GM04504 (cell line): ENCODE results near the gene GNPTAB.
"Not testable (repeated sequence)": the region's sequence is repeated elsewhere in the genome, so short reads cannot be mapped to it uniquely, and the experiment has no call there.

ENCODE experiments used
- DNase-seq: peaks from one replicate; pipeline ENCODE4 v3.0.0-alpha.2; 2012; ENCODE audit warnings: low read depth

GNPTAB gene

DNA sequence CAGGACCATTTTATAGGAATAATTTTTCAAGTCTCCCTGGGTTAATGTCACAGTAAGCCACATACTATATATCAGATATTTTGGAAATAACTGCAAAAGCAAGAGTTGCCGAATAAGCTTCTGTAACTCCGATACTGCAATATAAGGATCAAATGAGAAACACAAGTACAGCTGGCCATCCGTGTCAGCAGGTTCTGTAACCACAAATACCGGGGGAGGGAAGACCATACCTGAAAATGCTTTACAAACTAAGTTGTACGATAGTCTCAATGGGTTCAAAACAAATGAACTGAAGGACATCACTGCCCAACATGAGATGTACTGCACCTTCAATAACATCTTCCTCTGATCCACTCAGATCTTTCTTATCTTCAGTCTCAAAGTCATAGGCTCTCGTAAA, 93.3 kb downstream of the GNPTAB start:
- DNase-seq: no peak

DNA sequence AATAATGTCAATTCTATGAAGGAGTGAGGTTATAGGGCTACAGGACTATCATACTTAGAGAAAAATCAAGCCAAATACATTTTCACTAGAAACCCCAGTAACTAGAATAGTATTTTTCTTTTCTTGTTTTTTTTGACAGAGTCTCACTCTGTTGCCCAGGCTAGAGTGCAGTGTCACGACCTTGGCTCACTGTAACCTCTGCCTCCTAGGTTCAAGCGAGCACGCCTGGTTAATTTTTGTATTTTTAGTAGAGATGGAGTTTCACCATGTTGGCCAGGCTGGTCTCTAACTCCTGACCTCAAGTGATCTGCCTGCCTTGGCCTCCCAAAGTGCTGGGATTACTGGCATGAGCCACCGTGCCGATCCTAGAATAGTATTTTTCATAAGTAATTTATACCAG, 96.3 kb downstream of the GNPTAB start:
- DNase-seq: not testable (repeated sequence)

DNA sequence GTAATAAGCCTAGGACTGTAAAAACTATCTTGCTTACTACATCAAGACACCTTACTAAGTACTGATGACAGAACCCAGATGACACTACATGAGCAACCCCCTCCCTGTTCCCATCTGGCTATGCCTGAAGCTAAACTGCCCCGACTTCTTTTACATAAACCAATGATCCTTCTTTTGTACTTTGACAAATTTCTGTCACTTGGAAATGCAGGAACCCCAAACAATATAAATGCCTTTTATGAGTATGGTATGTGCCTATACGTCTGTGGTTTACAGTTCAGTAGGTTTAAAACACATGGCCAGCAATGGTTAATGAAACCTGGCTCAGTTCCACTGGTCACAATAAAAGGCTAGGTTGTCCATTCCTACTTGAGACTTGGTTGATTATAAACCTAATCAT, 97.6 kb downstream of the GNPTAB start:
- DNase-seq: no peak

DNA sequence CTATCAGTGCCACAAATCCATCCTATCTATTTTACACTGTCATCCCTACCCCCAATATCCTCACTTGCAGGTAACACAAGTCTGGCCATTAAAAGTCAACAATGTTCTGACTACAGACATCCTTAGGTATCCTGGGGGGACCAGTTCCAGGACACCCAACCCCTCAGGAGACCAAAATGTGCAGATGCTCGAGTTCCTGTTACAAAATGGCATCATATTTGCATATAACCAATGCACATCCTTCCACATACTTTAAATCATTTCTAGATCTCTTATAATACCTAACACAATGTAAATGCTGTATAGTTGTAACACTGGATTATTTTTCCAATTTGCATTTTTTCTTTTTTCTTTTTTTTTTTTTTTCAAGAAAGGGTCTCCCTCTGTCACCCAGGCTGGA, 98.4 kb downstream of the GNPTAB start:
- no peak for DNase-seq

DNA sequence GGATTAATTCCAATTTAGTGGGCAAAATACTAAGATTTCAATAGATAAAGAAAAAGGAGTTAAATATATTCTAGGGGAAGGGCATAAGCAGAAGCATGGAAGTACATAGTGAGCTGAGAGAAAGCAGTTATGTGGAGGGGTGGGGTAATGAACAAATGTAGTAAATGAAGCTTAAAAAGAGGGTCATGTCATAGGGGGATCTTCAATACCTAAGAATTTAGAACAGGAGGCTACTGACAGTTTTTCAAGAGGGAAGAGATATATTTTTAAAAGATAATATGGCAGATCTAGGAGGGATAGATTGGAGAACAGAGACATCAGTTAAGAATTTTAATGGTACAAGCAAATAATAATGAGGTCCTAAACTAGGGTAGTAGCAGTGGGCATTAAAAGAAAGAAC, 100.9 kb downstream of the GNPTAB start:
- DNase-seq: no peak

DNA sequence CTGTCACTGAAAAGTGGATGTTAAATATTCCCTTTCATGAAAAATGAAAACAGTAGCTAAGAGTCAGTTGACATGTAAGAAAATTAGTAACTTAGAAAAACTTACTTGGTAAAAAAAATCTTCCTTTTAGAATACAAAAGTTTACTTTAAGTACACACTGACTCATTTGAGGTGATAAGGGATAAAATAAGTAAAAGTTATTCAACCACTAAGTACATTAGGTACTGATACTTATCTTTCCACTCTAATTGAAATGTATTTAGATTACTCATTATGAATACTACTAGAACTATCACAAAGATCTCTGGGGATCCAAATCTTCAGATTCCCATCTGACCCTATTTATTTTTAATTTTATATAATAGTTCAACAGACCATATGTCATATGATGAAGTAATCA, 103.7 kb downstream of the GNPTAB start:
- DNase-seq: no peak

DNA sequence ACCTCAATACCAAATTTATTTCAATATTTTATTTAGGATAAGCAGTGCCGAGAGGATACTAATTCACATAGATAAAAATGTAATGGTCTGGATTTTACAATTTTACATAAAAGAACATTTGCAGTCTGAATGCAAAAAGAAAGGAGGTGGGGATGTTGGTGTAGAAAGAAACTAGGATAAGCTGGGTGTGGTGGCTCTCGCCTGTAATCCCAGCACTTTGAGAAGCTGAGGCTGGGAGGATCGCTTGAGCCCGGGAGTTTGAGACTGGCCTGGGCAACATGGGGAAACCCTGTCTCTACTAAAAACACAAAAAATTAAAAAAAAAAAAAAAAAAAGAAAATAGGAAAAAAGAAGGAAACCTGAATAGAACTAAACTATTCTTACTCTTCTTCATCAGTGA, 108.4 kb downstream of the GNPTAB start:
- no peak for DNase-seq

DNA sequence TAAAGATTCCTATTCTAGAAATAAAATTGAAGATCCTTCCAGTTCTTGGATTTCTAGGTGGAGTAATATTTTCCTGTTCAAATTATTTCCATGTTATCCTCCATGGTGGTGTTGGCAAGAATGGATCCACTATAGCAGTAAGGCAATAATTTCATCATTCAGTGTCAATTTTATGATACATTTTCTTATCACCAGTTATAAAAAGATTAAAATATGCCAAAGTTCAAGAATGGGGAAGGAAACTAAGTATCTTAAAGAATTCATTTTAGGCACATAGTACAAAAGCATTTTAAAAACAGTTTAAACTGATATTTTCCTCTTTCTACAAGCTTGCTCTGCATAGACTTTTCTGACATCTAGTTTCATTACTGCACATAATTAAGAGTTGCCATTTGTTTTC, 110.6 kb downstream of the GNPTAB start:
- DNase-seq: no peak

DNA sequence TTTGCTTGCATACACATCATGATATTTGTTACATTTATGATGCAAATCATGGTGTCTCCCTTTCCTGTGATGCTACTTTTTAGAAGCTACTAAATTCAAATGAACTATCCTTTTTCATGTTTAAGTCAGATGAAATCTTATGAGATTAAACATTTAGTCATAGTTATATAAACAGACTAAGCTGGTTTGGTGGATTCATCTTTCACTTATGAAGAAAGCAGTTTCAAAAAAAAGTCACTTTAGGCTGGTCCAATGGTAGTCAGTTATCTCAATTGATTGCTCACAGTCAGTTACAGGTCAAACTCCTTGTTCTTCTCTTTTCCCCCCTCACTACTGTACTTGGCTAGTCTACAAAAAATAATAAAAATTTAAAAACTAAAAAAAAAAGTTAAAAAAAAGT, 111.2 kb downstream of the GNPTAB start:
- no peak for DNase-seq

DNA sequence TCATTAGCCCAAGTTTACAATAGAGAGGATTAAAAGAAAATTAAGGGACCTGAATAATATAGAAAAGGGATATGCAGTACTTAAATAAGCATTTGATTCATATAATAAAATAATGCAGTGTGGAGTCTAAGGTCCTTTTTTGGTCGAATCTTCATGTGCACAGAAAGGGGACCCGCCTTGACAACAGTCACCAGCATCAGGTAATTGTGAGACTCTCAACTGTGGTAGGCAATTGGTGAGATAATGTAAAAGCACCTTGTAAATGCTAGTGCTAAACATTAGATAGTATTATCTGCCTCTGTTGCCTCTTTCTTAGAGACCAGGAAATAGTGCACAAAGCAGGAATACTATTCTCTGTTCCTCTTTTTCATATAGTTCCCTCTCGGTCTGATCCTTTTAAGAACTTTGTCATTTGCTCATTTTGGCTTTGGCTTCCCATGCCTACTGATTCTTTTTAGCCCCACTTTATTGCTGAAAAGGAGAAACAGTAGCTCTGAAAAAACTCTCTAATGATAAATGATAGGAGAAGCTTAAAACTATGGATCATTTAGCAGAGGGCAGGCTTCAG, 115.8 kb downstream of the GNPTAB start:
- DNase-seq: no peak

DNA sequence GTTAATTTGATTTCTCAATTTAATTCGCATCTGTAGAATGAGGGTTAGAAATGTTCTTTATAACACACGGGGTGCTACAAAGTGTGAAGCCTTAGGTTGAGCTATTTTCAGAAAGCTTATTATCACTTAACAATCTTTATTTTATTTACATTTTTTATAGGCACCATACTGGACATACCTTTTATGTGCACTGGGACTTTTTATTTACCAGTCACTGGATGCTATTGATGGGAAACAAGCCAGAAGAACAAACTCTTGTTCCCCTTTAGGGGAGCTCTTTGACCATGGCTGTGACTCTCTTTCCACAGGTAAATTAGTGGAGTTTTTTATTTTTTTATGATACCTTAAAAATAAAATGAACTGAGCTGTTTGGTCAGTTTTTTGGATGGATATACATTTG, 116.8 kb downstream of the GNPTAB start:
- DNase-seq: no peak

DNA sequence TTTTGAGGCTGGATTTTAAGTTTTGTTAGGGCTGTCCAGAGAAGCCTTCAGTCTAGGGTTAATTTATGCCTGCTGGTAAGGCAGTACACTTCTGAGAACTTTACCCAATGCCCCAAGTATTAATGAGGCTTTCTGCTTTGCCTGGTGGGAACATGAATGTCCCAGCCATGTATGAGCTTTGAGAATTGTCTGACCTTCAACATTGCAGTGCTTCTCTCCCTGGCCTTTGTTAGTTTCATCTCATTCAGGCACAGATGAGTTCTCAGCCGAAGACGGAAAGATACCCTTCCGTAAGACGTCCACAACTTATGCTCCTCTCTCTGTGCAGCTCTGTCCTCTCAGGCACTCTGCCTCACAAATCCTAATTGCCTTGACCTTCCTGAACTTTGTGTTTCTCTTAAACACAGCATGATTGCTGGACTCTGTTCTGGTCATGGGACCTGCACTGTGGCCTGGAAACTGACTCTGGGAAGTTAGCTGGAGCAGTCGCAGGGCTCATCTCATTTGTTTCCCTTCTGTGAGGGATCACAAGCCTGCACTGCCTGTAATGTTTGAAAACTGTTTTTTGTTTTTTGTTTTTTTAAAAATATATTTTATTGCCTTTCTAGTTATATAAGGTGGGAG, 117.6 kb downstream of the GNPTAB start:
- no peak for DNase-seq

DNA sequence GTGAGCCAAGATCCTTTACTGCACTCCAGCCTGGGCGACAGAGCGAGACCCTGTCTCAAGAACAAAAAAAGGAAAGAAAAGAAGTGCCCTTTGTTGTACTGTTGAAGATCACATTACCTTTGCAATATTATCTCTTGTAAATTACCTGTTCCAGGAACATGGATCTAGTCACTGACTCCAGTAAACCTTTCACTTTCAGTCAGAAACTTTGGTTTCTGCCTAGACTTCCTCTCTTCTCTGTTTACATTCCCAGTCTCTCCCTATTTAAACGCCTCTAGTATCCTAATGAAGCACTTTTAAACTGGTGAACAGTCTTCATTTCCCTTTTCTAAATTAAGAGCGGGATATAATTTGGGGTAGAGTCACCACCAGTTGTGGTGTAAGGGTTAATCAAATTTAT, 120.5 kb downstream of the GNPTAB start:
- DNase-seq: no peak

DNA sequence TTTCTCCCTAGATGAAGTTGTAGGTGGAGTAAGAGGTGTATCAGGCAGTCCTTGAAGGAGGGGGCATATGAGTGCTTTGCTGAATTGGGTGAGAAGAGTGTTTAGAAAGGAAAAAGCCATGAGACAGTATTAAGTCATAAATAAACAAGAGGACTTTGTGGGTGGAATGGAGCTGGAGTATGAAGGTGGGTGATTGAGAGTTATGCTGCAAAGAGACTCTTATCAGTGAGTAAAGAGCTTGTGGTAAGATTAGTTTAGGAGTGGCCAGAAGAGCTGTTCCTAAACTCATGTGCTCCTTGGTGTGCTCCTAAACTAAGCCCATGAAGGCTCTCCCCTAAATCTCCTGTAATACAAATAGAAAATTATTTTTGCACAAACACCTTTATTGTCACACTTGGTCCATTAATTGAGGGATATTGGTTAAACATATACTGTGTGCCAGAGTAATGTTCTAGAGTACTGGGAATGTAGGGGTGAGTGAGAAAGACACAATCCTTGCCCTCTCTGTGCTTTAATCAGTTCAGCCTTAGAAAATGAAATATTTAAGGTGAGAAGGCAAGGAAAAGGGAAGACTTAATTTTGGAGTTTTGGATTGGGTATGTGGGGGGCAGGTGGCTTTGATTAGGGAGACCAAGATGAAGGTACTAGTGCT, 123.5 kb downstream of the GNPTAB start:
- no peak for DNase-seq

DNA sequence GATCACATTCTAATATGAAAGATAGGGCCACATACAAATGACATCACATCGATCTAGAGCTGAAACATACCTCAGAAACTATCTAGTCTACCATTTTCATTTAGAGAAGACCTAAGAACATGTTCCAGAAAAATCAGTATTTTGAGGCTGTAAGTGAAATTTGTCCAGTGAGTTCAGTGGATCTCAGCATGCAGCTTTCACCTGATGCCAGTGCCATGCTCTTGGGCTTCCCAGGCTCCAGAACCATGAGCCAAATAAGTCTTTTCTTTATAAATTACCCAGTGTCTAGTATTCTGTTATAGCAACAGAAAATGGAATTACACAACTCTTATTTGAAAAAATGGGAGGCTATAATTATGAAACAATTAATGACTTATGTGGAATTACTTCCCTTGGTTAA, 124.4 kb downstream of the GNPTAB start:
- DNase-seq: no peak

DNA sequence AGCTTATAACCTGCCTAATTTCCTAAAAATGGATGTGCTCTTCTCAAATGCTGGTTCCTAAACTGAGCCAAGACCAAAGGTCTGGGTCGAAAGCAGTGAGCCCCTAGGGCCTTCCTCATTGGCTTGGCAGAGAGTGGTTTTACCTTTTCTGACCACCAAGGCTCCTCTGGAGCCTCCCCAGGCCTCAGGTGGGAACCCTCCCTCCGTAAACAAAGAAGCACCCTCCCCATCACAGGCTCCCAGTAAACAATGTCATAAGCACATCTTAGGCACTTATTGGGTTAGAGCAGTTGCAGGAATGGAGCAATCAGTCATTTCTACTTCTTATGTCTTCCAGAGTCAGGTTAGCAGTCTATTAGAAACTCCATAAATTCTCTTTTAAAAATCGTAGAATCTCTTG, 127.3 kb downstream of the GNPTAB start:
- DNase-seq: no peak

DNA sequence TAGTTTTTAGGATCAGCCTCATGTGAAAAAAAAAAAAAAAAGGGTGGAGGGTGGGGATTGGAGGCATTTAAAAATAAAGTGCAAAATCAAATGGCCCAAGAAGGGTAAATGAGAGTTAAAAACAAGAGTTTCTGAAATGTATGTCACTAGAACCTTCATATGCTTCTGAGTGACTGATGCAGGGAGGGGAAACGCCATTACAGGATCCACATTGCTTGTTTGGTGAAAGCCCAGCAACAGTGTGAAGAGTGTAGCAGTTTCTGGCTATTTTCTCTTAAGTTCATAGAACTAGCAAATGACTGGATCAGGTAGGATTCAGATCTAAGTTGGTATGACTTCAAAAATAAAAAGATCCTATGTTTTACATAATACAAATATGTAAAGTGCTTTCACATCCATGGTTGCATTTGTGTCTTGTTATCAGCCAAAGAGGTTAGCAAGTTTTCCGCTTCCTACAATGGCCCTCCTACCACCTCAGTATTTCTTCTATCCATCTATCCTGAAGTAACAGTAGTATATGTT, 130.4 kb downstream of the GNPTAB start:
- no peak for DNase-seq

DNA sequence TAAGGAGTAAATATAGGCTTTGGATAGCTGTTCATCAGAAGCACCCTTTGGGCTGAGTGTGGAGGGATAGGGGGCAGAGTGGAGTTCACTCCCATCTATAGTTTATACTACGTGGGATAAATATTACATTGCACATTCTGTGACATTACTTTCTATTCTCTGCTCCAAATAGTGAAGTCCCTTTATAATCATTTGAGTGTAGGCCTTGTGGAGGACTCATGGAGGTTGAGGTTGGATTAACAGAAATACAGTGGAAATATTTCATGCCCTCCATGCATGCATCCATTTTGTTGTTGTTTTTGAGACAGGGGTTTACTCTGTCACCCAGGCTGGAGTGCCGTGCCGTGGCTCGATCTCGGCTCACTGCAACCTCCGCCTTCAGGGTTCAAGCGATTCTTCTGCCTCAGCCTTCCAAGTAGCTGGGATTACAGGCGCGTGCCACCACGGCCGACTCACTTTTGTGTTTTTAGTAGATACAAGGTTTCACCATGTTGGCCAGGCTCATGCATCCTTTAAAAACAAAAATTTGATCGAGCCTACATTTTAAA, 131.9 kb downstream of the GNPTAB start:
- DNase-seq: no peak

DNA sequence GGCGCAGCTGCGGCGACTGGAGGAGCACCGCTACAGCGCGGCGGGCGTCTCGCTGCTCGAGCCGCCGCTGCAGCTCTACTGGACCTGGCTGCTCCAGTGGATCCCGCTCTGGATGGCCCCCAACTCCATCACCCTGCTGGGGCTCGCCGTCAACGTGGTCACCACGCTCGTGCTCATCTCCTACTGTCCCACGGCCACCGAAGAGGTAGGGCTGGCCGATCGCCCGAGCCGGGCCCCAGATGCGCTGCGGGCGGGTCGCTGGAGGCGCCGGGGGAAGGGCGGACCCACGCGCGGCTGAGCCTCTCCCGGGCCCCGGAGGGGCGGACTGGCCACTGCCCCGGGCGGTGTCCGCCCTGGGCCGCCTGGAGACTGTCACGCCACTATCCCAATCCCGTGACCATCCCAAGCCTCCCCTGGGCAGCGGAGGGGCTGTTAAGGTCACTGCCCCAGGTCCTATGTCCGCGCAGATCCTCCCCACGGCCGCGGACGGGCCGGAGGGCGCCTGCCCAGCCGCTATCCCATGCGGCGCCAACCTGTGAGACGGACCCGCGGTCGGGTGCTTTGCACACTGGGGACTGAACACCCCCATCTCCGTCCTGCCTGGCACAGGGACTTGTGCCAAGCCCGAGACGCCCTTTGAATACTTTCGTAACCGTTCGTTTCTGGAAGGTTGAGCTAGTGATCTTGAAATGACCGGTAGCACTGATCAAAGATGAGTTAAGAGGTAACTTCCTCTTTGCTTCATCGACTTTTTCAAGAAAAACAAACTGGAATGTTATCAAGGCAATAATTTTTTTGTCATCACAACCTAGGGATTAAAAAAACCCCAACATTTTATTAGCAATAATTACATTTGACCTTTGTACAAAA, 132.6 kb downstream of the GNPTAB start:
- DNase-seq: no peak

DNA sequence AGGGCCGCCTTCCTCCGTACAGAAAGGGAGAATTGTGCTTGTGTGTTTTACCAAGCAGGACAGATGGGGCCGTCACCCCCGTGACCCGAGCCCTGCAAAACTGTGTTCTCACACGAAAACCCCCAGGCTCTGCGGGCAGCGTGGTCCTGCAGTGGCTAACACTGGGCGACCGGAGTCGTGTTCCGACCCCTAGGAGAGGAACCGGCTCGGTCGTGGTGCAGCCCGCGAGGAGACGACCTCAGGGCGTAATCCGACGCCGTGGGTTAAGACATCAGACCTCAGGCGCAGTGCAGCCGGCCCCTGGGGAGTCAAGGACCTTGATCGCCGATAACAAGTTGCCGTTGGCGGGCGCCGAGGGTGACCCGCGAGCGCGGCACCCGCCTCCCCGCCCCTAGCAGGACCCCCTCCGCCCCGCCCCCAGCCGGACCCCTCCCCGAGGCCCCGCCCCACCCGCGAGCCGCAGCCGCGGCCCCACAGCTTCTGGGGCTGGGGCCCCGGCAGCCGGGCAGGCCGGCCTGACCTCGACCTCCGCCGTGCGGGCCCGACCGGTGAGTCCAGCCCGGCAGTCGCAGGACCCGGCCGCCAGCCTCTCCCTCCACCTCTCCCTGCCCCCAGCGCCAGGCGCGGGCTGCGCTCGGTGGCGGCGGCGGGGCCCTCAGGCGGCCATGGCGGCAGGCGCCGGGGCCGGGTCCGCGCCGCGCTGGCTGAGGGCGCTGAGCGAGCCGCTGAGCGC, 133.4 kb downstream of the GNPTAB start, which contains the start of gene CHPT1:
Gene CHPT1 (plus strand): TSS at position 444 of the 733 bp plus-strand sequence. CDS start 222 bp downstream, at position 666.
- no peak for DNase-seq
